GM21367 (cell line): ENCODE measurements around the gene TLR8.
"Not testable (repeated sequence)": the region's sequence is repeated elsewhere in the genome, so short reads cannot be mapped to it uniquely, and the experiment has no call there.

Experiments used
- ATAC-seq: cut with Tn5 transposase; IDR thresholded peaks from one replicate; pipeline ENCODE4 v1.9.1; 2021; ENCODE audit not compliant: unreplicated experiment

Gene TLR8

DNA sequence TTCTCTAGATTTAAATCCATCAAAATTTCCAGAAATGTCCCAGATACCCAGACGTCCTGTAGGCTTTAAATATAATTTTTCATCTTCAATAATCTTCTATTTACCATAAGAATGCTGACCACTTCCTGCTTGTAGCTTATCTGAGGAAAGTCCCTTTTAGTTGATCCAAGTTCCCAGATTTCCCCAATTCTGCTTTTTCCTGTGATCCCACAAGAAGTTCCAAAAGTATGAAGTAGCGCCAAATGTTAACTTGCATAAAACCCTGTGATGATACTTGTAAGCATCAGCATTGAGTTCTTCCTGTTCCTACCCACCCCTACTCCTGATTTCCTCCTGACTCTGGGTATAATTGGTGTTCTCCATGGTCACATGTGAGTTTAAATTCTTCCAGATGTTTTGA, 10.6 kb upstream of the TLR8 start:
- ATAC-seq, result no peak

DNA sequence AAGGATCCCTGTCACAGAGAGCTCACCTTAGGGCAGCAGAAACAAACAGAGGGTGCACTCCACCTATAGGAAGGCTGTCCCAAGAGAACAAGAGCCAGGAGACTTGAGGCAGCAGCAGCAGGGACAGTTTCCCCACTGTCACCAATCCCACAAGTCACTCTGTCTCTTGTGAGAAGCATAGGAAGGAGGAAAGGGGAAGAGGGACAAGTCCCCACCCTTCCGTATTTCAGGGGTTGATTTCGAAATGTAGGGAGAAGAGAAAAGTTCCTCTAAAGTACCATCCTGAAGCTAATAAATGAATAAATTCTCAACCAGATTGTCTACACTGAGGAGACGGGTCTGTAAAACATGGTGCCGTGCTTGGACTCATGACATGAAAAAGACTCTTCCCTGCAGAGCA, 9.5 kb upstream of the TLR8 start:
- ATAC-seq, result no peak

DNA sequence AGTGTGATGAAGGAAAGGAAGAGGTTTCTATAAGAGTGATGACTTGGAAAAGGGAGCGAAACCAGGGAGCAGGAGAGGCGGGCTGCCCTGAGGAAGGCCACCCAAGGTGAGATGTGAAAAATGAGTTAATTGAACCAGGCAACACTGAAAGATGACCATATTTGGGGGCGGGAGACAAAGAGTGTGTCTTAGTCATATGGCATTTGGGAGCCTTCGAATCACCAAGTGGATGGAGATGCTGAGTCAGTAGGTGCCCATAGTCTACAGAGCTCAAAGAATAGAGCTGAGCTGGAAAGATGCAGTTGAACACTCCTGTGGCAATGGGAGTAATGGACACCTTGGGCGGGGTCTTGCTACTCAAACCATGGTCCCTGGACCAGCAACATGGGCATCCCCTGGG, 8.3 kb upstream of the TLR8 start:
- ATAC-seq, result no peak

DNA sequence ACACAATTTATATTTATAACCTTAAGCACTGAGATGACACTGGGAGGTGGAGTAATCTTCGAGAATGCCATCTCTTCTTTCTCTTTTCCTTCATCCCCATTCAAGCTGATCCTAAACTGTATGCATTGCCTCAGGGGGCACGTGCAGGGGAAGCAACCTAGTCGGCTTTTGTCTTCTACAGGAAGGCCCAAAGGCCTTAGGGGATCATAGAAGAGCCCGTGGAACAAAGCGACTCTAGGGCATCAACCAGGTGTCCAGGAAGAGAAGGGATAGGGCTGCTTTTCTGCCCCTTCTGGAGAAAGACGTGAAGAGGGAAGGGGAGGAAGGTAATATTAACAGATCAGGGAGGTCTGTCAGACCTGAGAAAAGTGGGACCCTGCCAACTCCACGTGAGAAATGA, 6.9 kb upstream of the TLR8 start:
- no peak for ATAC-seq

DNA sequence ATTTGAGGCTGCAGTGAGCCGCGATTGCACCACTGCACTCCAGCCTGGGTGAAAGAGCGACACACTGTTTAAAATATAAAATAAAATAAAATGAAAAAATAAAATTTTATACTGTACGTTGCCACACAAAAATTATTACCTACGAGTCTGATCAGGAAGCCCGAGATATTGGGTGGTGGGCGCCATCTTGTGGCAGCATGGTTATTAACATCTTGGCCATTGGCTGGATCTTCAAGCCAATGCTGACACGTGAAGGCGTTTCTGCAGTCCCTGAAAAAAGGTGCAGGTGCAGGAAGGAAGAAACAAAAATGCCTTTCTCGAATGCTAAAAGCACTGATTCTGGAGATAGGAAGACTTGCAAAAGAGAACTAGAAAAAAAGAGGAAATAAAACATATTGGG, 4.9 kb upstream of the TLR8 start:
- ATAC-seq, result no peak

DNA sequence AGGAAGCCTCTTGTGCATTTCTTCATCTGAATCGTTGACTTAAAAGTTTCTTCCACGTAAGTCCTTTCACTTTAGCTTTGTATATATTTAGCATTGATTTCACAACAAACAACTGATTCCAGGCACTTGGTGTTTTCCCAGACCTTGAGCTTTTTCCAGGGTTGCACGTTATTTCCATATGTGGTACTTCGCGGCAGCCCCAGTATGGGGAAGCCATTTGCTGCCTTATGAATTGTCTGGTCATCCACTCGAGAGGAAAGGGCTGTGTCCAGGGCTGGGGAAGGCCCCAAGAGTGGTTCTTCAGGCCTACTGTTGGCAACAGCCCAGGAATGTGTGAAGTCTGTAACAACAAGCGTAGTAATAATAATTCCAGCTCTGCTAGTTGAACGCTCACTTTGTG, 2.8 kb upstream of the TLR8 start:
- ATAC-seq, result no peak

DNA sequence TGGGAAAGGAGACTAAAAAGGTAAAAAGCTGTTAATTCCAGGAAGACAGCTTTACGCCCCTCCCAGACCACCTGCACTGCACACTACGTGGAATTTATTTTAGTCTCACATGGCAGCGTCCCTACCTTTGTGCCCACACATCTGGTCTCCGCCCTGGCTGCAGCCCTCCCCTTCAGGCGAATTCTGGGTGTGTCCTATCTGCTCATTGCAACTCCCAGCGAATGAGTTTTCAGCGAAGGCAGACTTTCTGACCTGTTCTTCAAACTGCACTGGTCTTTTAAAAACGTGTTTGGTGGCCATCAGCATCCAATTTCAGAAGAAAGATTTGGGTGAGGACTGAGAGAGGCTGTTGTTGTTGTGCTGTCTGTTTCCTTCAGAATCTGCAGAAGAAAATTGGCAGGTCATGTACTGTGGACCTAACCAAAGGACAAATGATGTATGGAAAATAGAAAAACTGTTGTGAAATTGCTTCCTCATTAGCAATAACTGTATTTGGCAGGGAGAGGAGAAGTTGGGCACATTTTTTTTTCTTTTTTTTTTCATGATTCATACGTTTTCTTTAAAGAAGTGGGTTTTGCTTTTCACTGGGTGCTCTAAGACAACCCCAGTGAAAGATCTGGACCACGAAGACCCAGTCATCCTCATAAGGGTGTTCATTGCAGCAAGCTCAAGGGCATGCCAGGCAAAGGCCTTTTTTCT, 4.2 kb downstream of the TLR8 start:
- ATAC-seq, result no peak

DNA sequence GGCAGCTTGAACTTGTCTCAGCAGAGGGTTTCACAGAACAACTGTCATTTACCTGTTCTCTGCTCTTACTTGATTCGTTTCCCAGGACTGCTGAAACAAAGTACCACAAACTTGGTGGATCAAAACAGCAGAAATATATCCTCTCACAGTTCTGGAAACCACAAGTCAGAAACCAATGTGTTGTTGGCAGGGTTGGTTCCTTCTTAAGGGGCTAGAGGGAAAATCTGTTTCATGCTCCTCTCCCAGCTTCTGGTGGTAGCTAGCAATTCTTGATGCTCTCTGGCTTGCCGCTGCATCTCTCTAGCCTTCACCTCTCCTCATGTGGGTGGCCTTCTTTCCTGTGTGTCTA, 4.7 kb downstream of the TLR8 start:
- ATAC-seq, result no peak

DNA sequence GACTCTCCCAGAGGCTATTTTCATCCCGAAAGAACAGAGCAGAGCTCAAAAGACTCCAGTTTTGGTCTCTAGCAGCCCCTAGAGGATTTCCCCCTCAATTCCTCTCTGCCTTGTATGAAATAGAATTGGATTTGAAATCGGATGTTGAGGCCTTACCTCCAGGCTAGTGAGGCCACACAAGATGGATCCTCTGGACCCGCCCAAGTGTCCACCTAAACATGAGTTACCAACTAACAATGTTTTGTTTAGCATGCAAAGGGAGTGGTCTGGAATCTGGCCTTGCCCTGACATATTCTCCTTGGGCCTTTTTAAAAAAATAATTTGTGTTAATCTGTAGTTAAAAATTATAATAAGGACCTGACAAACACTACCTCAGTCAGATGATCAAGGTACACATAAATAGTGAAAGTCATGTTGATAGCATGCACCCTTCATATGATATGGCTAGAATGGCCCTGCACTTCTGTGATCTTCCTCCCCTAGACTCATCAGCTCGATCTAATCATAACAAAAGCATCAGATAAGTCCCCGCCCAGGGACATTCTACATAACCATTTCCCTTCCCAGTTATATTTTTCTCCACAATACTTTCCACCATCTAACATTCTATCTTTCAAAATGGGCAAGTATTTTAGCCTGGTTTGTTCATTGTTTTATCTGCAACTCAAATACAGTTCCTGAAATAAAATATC, 6.5 kb downstream of the TLR8 start:
- no peak for ATAC-seq

DNA sequence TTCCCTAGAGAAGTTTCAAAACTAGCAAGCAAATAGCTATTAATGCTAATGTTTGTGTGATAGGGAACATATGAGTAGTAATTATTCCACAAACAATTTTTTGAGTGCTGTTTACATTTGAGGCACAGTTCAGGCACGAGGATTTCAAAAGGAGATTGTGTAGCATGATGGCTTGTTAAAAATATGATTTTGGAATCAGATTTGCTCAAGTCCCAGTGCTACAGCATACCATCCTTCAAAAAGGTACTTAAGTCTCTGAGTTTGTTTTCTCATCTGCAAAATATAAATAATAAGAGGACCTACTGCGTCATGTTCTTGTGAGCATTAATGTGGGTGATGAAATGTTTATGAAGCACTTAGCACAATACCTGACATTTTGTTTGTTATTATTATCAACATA, 11.3 kb downstream of the TLR8 start:
- ATAC-seq, result no peak

DNA sequence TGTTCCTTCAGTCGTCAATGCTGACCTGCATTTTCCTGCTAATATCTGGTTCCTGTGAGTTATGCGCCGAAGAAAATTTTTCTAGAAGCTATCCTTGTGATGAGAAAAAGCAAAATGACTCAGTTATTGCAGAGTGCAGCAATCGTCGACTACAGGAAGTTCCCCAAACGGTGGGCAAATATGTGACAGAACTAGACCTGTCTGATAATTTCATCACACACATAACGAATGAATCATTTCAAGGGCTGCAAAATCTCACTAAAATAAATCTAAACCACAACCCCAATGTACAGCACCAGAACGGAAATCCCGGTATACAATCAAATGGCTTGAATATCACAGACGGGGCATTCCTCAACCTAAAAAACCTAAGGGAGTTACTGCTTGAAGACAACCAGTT, 12.6 kb downstream of the TLR8 start:
- ATAC-seq, result no peak

DNA sequence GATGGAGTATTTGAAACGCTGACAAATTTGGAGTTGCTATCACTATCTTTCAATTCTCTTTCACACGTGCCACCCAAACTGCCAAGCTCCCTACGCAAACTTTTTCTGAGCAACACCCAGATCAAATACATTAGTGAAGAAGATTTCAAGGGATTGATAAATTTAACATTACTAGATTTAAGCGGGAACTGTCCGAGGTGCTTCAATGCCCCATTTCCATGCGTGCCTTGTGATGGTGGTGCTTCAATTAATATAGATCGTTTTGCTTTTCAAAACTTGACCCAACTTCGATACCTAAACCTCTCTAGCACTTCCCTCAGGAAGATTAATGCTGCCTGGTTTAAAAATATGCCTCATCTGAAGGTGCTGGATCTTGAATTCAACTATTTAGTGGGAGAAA, 13.2 kb downstream of the TLR8 start:
- no peak for ATAC-seq

DNA sequence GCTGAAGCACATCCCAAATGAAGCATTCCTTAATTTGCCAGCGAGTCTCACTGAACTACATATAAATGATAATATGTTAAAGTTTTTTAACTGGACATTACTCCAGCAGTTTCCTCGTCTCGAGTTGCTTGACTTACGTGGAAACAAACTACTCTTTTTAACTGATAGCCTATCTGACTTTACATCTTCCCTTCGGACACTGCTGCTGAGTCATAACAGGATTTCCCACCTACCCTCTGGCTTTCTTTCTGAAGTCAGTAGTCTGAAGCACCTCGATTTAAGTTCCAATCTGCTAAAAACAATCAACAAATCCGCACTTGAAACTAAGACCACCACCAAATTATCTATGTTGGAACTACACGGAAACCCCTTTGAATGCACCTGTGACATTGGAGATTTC, 14.6 kb downstream of the TLR8 start:
- ATAC-seq, result no peak

DNA sequence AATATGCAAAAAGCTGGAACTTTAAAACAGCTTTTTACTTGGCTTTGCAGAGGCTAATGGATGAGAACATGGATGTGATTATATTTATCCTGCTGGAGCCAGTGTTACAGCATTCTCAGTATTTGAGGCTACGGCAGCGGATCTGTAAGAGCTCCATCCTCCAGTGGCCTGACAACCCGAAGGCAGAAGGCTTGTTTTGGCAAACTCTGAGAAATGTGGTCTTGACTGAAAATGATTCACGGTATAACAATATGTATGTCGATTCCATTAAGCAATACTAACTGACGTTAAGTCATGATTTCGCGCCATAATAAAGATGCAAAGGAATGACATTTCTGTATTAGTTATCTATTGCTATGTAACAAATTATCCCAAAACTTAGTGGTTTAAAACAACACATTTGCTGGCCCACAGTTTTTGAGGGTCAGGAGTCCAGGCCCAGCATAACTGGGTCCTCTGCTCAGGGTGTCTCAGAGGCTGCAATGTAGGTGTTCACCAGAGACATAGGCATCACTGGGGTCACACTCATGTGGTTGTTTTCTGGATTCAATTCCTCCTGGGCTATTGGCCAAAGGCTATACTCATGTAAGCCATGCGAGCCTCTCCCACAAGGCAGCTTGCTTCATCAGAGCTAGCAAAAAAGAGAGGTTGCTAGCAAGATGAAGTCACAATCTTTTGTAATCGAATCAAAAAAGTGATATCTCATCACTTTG, 15.6 kb downstream of the TLR8 start:
- ATAC-seq, result no peak

DNA sequence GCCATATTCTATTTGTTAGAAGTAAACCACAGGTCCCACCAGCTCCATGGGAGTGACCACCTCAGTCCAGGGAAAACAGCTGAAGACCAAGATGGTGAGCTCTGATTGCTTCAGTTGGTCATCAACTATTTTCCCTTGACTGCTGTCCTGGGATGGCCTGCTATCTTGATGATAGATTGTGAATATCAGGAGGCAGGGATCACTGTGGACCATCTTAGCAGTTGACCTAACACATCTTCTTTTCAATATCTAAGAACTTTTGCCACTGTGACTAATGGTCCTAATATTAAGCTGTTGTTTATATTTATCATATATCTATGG, 16.1 kb downstream of the TLR8 start:
- ATAC-seq, result no peak

DNA sequence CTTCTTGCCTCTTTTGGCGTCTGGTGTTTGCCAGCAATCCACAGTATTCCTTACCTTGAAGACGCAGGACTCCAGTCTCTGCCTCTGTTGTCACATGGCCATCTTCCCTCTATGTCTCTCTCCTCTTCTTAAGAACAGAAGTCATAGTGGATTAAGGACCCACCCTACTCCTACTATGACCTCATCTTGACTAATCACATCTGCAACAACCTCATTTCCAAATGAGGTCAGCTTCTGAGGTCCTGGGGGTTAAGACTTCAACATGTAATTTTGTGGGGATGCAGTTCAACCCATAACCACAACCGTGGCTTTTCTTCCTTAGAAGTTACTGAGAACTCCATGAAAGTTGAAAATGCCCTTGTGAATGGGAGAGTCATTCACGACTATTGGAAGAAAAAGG, 23.3 kb downstream of the TLR8 start:
- ATAC-seq, result no peak

DNA sequence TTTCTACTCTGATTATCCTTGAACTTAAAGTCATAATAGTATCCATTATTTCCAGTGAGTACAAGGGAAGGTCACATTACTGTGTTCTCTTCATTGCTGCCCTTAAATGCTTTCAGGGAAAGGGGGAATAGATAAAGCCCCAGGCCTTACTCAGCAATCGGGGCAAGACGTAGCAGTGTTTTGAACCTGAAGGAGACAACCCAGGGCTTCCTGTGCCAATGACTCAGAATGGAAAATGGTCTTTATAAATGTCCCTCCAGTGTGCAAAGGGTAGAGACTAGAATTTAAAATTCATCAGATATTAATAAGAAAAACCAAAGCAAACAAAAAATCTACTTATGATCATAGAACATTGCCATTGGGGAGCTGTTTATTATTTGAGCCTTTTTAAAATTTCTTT, 23.7 kb downstream of the TLR8 start:
- ATAC-seq, result no peak

DNA sequence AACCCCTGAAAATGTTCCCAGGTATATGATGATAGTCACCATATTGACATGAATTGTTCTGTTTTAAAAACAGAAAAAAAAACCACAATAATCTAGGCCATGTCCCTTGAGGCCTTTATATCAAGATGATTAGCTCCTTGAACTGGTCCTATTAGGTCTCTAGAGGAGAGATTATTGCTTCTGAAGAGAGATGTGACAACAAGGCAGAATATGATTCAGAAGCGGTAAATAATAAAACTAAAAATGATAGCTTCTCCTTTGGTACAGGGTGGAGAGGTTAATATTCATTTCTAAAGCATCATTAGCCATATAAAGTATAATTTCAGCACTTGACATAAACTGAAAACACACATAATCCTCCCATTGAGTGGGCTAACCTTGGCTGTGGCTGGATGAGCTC, 25.8 kb downstream of the TLR8 start:
- no peak for ATAC-seq

DNA sequence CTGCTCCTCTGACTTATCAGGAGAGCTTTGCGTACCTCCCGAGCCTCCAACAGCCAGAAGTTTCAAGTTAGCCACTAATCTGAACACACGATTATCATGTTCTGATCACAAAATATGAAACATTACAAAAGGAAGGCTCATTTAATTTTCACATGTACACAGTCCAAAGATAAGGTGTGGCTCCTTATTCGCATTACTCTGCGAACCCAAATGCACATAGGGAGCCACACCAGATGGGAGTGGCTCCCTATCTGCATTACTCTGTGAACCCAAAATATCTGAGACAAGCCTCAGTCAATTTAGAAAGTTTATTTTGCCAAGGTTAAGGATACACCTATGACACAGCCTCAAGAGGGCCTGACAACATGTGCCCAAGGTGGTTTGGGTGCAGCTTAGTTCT, 28.4 kb downstream of the TLR8 start:
- ATAC-seq, result no peak

DNA sequence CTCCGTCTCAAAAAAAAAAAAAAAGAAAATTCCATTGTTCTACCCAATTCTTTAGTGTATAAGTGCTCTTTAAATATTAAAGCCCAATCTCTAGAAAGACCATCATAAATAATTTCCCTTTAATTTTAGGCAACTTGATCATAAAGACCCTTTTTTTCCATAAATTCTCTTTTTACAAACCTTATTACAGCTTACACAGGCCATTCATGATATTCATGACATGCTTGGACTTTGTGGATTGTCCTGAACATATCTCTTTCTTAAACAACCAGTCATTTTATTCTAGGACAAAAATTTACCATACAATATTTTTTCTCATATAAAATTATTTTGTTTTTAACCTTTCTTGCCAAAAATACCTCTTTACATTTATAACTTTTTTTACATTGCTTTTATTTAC, 30.5 kb downstream of the TLR8 start:
- ATAC-seq, result no peak

DNA sequence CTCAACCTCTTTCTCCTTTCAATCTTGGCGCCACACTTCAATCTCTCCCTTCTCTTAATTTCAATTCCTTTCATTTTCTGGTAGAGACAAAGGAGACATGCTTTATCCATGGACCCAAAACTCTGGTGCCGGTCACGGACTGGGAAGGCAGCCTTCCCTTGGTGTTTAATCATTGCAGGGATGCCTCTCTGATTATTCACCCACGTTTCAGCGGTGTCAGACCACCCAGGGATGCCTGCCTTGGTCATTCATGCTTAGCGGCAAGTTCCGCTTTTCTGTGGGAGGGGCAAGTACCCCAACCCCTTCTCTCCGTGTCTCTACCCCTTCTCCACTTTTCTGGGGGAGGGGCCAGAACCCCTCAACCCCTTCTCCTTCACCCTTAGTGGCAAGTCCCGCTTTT, 34.1 kb downstream of the TLR8 start:
- ATAC-seq, result not testable (repeated sequence)

DNA sequence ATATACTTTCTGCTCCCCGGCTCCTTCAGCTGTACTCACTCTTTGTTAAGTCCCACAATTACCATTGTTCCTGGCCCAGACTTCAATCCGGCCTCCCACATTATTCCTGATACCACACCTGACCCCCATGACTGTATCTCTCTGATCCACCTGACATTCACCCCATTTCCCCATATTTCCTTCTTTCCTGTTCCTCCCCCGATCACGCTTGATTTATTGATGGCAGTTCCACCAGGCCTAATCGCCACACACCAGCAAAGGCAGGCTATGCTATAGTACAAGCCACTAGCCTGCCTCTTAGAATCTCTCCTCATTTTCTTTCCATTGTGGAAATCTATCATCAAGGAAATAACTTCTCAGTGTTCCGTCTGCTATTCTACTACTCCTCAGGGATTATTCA, 37.2 kb downstream of the TLR8 start:
- not testable (repeated sequence) for ATAC-seq

DNA sequence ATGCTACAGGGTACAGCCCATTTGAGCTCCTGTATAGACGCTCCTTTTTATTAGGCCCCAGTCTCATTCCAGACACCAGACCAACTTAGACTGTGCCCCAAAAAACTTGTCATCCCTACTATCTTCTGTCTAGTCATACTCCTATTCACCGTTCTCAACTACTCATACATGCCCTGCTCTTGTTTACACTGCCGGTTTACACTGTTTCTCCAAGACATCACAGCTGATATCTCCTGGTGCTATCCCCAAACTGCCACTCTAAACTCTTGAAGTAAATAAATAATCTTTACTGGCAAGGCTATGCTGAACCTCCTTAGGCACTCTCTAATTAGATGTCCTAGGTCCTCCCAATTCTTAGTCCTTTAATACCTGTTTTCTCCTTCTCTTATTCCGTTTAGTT, 38.0 kb downstream of the TLR8 start:
- ATAC-seq, result not testable (repeated sequence)
